HL-60 (cell line): ENCODE measurements around the gene DMD.

Source experiments
- CTCF ChIP-seq: IDR thresholded peaks from one replicate; pipeline ENCODE4 v1.5.1; 2011; ENCODE audit warnings: low read length, control low read depth, inconsistent platforms; ENCODE audit not compliant: insufficient read depth
- POLR2AphosphoS5 ChIP-seq: IDR thresholded peaks from 2 replicates; pipeline ENCODE4 v1.6.1; 2012; ENCODE audit warnings: low read depth

DNA sequence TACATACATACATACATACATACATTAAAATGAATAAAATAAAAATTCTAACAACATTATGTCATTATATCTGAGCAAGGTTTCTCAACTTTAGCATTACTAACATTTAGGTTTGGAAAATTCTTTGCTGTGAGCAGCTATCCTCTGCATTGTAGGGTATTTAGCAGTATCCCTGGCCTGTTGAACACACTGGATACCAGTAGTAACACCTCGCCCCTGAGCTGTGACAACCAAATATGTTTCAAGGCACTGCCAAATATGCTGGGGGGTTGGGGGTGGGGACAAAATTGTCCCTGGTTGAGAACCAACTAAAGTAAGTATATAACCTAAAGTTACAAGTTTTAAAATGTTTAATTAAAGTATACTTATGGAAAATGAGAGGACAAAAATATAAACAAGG, 1278.6 kb downstream of the DMD start:
- no peak for TF ChIP-seq CTCF
- no peak for TF ChIP-seq POLR2AphosphoS5
